Measurements from ENCODE around the gene MKRN1. TPM values are rescaled to one million over a fixed set of nuclear protein-coding genes. Genes with fewer than 3 reads are reported as not detected.

The MKRN1 gene
- polyA plus RNA-seq, 1 donor (not counting 4 experiments of a cell fraction or from before 2014, with no cell fraction given) = 52.9 TPM

- no peaks in the 10 kb centered on the region for H3K4me1 ChIP-seq (ENCODE audit: control insufficient read depth, extremely low read depth, insufficient read depth, low read length)
- H3K36me3 ChIP-seq (ENCODE audit: control insufficient read depth in 2 of 2, extremely low read depth in 1 of 2, insufficient read depth in 2 of 2, low read length in 2 of 2) = no peaks in the 10 kb centered on the region
- dilution Hi-C loops (cut with MboI; ENCODE audit: extremely low pct_ligation_motif_present, low sequenced_read_pairs) = no loop called here
- no peak overlapping the region for H2AFZ ChIP-seq (ENCODE audit: control insufficient read depth, low read length)
- no peak for DNase-seq (ENCODE audit: low read depth, low spot score)
- H3K79me2 ChIP-seq (ENCODE audit: control insufficient read depth, insufficient read depth, low read length) = no peaks in the 10 kb centered on the region
- no peak overlapping the region for H3K9ac ChIP-seq (ENCODE audit: control insufficient read depth, extremely low read depth, insufficient read depth, low read length)
- no peaks in the 10 kb centered on the region for H4K20me1 ChIP-seq (ENCODE audit: control insufficient read depth, extremely low read depth, insufficient read depth, low read length)
- no peak for FAIRE-seq
- TF ChIP-seq EZH2 (IDR thresholded peaks at IDR 0.05; ENCODE audit: low read length) = no peak
- TF ChIP-seq, protein P1, sequence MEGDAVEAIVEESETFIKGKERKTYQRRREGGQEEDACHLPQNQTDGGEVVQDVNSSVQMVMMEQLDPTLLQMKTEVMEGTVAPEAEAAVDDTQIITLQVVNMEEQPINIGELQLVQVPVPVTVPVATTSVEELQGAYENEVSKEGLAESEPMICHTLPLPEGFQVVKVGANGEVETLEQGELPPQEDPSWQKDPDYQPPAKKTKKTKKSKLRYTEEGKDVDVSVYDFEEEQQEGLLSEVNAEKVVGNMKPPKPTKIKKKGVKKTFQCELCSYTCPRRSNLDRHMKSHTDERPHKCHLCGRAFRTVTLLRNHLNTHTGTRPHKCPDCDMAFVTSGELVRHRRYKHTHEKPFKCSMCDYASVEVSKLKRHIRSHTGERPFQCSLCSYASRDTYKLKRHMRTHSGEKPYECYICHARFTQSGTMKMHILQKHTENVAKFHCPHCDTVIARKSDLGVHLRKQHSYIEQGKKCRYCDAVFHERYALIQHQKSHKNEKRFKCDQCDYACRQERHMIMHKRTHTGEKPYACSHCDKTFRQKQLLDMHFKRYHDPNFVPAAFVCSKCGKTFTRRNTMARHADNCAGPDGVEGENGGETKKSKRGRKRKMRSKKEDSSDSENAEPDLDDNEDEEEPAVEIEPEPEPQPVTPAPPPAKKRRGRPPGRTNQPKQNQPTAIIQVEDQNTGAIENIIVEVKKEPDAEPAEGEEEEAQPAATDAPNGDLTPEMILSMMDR (optimal IDR thresholded peaks at IDR 0.05 in 1 of 3, IDR thresholded peaks at IDR 0.05 in 1 of 3, conservative IDR thresholded peaks at IDR 0.05 in 1 of 3; ENCODE audit: extremely low read depth in 1 of 3, insufficient read depth in 2 of 3, low read length in 3 of 3) = no peak
- H3K27ac ChIP-seq (ENCODE audit: control insufficient read depth, insufficient read depth, low read length) = no peak overlapping the region
- H3K27me3 ChIP-seq (ENCODE audit: control insufficient read depth, extremely low read depth, insufficient read depth, low read length) = no peaks in the 10 kb centered on the region
- no peaks in the 10 kb centered on the region for H3K9me3 ChIP-seq (ENCODE audit: control insufficient read depth, low read depth, low read length)
- H3K4me2 ChIP-seq (ENCODE audit: control insufficient read depth, extremely low read depth, insufficient read depth, low read depth, low read length) = no peak overlapping the region
- H3K9me1 ChIP-seq (ENCODE audit: control insufficient read depth, extremely low read depth, insufficient read depth, low read length) = no peaks in the 10 kb centered on the region
- no peak overlapping the region for H3K4me3 ChIP-seq (ENCODE audit: control insufficient read depth in 2 of 3, extremely low read depth in 1 of 3, insufficient read depth in 2 of 3, low read depth in 1 of 3, low read length in 3 of 3)
Measured at GRCh38 chr7:140448781-140449480, 30.4 kb downstream of the MKRN1 start.

GRCh38 chr7:140447841-140448240, 31.5 kb downstream of the MKRN1 start:
- Histone ChIP-seq H3K27me3 (ENCODE audit: control insufficient read depth, extremely low read depth, insufficient read depth, low read length) (no peaks in the 10 kb centered on the region), H3K4me3 (ENCODE audit: control insufficient read depth in 2 of 3, extremely low read depth in 1 of 3, insufficient read depth in 2 of 3, low read depth in 1 of 3, low read length in 3 of 3) (no peak overlapping the region), H3K27ac (ENCODE audit: control insufficient read depth, insufficient read depth, low read length) (no peak overlapping the region), H2AFZ (ENCODE audit: control insufficient read depth, low read length) (no peak overlapping the region), H3K4me1 (ENCODE audit: control insufficient read depth, extremely low read depth, insufficient read depth, low read length) (no peaks in the 10 kb centered on the region), H3K9me1 (ENCODE audit: control insufficient read depth, extremely low read depth, insufficient read depth, low read length) (no peaks in the 10 kb centered on the region), H3K79me2 (ENCODE audit: control insufficient read depth, insufficient read depth, low read length) (no peaks in the 10 kb centered on the region), H4K20me1 (ENCODE audit: control insufficient read depth, extremely low read depth, insufficient read depth, low read length) (no peaks in the 10 kb centered on the region), H3K36me3 (ENCODE audit: control insufficient read depth in 2 of 2, extremely low read depth in 1 of 2, insufficient read depth in 2 of 2, low read length in 2 of 2) (no peaks in the 10 kb centered on the region), H3K4me2 (ENCODE audit: control insufficient read depth, extremely low read depth, insufficient read depth, low read depth, low read length) (no peak overlapping the region), H3K9me3 (ENCODE audit: control insufficient read depth, low read depth, low read length) (no peaks in the 10 kb centered on the region), H3K9ac (ENCODE audit: control insufficient read depth, extremely low read depth, insufficient read depth, low read length) (no peak overlapping the region)
- TF ChIP-seq EZH2 (IDR thresholded peaks at IDR 0.05; ENCODE audit: low read length) = no peak
- TF ChIP-seq, protein P1 (optimal IDR thresholded peaks at IDR 0.05 in 1 of 3, IDR thresholded peaks at IDR 0.05 in 1 of 3, conservative IDR thresholded peaks at IDR 0.05 in 1 of 3; ENCODE audit: extremely low read depth in 1 of 3, insufficient read depth in 2 of 3, low read length in 3 of 3) = no peak
- DNase-seq (ENCODE audit: low read depth, low spot score) (no peak), FAIRE-seq (no peak)
- dilution Hi-C loops (cut with MboI; ENCODE audit: extremely low pct_ligation_motif_present, low sequenced_read_pairs) = no loop called here
